Activated T-cell treated with anti-CD3 and anti-CD28 coated beads, Interleukin-2, amount 50 U/mL, for 24 hours (primary cell): ENCODE measurements around the gene AQP9.

Experiments used
- DNase-seq: peaks from one replicate; pipeline ENCODE4 v3.0.0-alpha.2; 2020
- H3K27ac Mint-ChIP-seq: 2 replicates; pipeline ENCODE4 v1.8.0; 2020; ENCODE audit warnings: mild to moderate bottlenecking, mixed read lengths
- H3K27me3 Mint-ChIP-seq: 2 replicates; pipeline ENCODE4 v1.8.0; 2020; ENCODE audit warnings: mixed read lengths
- H3K36me3 Mint-ChIP-seq: 2 replicates; pipeline ENCODE4 v1.8.0; 2020; ENCODE audit warnings: low read depth, mixed read lengths
- H3K4me1 Mint-ChIP-seq: 2 replicates; pipeline ENCODE4 v1.8.0; 2020; ENCODE audit warnings: low read depth, mixed read lengths
- H3K4me3 Mint-ChIP-seq: 2 replicates; pipeline ENCODE4 v1.8.0; 2020; ENCODE audit warnings: mild to moderate bottlenecking, moderate library complexity, mixed read lengths
- H3K9me3 Mint-ChIP-seq: 2 replicates; pipeline ENCODE4 v1.8.0; 2020; ENCODE audit warnings: mixed read lengths

Gene AQP9

DNA sequence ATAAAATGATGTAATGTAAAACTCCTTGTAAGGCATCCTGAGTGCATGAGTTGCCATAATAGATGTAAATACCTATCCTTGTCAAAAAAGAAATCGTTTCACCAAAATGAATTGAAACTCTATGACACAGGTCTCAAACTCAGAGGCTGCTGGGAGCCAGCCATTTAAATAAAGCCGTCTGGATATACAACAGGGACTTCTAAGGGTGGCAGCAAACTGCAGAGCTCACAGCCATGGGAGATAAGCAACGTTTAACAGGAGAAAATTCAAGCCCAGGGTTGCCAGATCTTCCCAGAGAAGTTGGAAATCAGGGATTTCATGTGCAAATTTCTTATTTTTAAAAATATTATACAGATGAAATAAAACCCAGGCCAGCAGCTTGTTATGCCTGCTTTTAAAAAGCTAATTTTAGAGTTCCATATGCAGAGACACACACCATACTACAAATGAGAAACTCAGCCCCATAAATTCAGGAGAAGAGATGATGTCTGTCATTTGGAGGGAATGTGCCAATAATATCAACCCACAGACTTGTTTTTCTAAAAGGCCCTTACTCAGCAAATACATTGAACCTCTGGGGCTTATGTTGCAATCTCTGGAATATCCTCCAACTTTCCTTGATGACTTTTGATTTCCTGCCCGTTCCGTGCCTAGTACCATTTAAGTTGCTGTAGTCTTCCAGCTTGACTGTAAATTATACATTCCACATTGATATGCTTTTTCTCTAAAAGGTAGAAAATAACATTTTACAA lies 75.6 kb downstream of the AQP9 start:
- Mint-ChIP-seq H3K27me3 (peaks cover 2% of the 10 kb centered on the region), H3K4me3 (no peak overlapping the region), H3K27ac (no peak overlapping the region), H3K4me1 (no peaks in the 10 kb centered on the region), H3K36me3 (no peaks in the 10 kb centered on the region), H3K9me3 (no peaks in the 10 kb centered on the region)
- DNase-seq = no peak

DNA sequence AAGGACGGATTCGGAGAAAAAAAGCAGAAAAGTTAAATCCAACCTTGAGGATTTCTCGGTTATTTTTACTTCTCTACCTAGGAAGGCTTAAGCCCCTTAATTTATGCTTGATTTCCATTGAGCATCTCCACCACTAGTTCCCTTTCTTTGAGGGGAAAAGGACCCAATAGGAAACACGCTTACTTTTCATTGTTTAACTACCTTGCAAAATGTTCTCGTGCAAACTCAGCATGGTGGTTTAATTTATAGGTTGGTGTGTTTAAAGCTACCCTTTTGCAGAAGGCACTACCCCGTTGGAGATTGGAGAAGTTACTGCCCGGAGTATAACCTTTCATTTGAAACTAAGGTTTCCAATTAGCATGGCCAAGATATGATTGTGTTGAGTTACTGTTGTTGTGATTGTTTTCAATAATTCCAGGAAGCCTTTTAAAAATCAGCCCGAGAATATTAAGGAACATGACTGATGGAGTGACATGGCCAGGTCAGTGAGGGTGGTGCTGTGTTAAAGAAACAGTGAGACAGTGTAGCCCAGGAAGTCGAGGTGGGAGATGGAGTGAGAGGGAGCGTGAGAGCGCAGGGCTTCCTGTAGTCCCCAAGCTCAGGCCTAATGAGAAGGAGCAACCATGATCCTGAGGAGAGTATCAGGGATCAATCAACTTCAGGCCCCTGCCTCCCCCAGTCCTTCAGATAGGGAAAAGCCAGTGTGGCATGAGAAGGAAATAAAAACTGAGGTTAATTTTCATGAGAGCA lies 76.6 kb downstream of the AQP9 start:
- peaks cover 2% of the 10 kb centered on the region for H3K27me3 Mint-ChIP-seq

DNA sequence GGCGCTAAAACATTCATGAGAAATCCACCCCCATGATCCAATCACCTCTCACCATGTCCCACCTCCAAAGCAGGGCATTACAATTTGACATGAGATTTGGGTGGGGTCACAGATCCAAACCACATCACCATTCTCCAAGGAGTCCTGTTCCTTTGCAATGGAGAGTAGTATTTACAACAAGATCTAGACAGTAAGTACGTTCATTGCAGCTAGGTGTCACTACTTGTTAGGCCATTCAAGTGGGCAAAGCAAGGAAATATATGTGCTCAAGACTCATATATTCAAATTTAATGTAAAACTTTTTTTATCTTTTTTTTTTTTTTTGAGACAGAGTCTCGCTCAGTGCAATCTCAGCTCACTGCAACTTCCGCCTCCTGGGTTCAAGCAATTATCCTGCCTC lies 79.3 kb downstream of the AQP9 start:
- no peak overlapping the region for H3K4me3 Mint-ChIP-seq
- no peak for DNase-seq
- H3K9me3 Mint-ChIP-seq = no peaks in the 10 kb centered on the region
- no peak overlapping the region for H3K27ac Mint-ChIP-seq
- peaks cover 2% of the 10 kb centered on the region for H3K27me3 Mint-ChIP-seq
- H3K36me3 Mint-ChIP-seq = no peaks in the 10 kb centered on the region
- H3K4me1 Mint-ChIP-seq = no peaks in the 10 kb centered on the region

More for the DNA sequence above, 76.6 kb downstream of the AQP9 start:
- no peaks in the 10 kb centered on the region for H3K36me3 Mint-ChIP-seq
- DNase-seq = no peak
- no peak overlapping the region for H3K27ac Mint-ChIP-seq
- no peaks in the 10 kb centered on the region for H3K4me1 Mint-ChIP-seq
- H3K4me3 Mint-ChIP-seq = no peak overlapping the region
- no peaks in the 10 kb centered on the region for H3K9me3 Mint-ChIP-seq

DNA sequence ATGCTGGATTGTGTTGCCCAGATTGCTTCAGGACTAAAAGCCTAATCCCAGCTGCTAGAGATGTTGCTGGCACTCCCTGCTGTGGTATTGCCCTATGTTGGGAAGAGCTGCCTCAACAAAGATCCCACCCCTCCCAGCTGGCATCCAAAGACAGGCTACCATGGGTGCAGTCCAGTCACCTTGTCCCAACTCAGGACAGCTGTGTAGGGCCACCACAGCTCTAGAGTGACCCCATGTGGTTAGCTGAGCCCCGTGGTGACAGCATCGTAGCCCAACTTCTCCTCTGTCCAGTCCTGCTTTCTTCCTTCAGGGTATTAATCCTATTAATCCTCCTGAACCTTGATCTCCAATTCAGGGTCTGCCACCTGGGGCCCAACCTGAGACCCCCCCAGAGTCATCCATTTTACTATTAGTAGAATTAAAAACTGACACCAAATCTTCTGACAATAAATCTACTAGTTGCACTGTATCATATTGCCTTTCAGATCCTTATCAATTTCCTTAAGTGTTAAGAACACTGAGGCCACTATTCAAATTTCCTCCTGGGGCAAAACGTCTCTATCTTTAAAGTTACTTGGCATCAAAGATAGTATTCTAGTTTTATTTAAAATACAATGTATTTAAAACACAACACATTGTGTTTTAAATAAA lies 83.5 kb downstream of the AQP9 start:
- Mint-ChIP-seq H3K27ac (no peak overlapping the region), H3K36me3 (no peaks in the 10 kb centered on the region), H3K27me3 (peaks cover 2% of the 10 kb centered on the region), H3K4me3 (no peak overlapping the region), H3K4me1 (no peaks in the 10 kb centered on the region), H3K9me3 (no peaks in the 10 kb centered on the region)
- no peak for DNase-seq

DNA sequence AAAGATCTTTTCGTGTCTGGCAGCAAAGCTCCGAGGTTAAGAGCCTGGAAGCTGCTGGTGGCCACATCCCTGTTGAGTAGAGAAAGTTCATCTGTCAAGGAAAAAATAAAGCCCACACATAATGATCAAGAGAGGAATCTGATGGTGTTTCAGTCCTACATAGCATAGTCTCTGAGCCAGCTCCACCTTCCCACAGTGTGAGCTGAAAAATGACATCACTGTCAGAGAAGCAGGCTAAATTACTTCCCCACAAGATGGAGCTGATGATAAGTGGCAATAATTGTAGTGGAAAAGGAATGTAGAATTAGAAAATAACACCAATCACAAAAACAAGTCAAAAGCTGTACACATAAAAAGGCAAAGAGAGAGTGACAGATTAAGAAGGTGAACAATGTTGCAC lies 84.5 kb downstream of the AQP9 start:
- H3K27me3 Mint-ChIP-seq = no peaks in the 10 kb centered on the region
- H3K36me3 Mint-ChIP-seq = no peaks in the 10 kb centered on the region
- DNase-seq = no peak
- H3K4me3 Mint-ChIP-seq = no peak overlapping the region
- H3K9me3 Mint-ChIP-seq = no peaks in the 10 kb centered on the region
- no peak overlapping the region for H3K27ac Mint-ChIP-seq
- no peaks in the 10 kb centered on the region for H3K4me1 Mint-ChIP-seq

DNA sequence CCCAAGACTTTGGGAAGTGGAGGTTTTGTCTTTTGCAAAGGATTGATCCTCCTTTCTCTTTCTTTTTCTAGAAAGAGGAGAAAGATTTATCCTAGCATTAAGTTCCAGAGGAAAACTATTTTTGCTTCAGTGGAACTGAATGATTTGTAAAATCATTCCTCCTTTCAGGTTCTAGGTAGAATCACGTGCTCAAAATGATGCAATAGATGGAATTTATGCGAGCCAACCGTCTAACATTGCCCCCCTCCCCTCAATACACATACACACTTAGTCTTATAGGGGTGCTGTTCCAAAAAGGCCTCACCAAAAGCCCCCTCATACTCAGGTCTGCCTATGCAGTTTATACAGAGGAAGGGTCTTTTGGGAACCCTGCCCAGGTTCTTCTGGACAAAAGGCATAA lies 85.3 kb downstream of the AQP9 start:
- DNase-seq = no peak
- Mint-ChIP-seq H3K4me1 (peaks cover under 1% of the 10 kb centered on the region), H3K27ac (no peak overlapping the region), H3K9me3 (no peaks in the 10 kb centered on the region), H3K36me3 (no peaks in the 10 kb centered on the region), H3K27me3 (no peaks in the 10 kb centered on the region), H3K4me3 (no peak overlapping the region)

DNA sequence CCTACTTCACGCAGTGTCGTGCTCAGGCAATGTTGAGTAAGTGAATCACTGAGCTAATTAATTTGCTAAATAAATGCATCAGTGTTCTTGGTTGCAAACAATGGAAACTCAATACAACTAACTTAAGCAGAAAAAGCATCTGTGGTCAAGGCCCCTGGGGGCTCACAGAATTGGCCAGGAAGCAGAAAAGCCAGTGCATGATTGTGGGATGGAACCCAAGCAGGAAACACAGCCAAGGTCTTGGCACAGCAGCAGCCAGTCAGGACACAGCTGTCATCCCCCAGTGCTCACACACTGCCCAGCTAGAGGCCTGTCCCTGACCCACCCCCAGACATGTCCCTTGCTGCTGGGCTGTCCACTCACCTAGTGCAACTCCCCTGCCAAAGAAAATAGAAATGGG lies 85.9 kb downstream of the AQP9 start:
- no peaks in the 10 kb centered on the region for H3K36me3 Mint-ChIP-seq
- peaks cover 3% of the 10 kb centered on the region for H3K27me3 Mint-ChIP-seq
- no peak overlapping the region for H3K4me3 Mint-ChIP-seq
- peaks cover 7% of the 10 kb centered on the region for H3K4me1 Mint-ChIP-seq
- no peaks in the 10 kb centered on the region for H3K9me3 Mint-ChIP-seq
- no peak overlapping the region for H3K27ac Mint-ChIP-seq
- DNase-seq = no peak

DNA sequence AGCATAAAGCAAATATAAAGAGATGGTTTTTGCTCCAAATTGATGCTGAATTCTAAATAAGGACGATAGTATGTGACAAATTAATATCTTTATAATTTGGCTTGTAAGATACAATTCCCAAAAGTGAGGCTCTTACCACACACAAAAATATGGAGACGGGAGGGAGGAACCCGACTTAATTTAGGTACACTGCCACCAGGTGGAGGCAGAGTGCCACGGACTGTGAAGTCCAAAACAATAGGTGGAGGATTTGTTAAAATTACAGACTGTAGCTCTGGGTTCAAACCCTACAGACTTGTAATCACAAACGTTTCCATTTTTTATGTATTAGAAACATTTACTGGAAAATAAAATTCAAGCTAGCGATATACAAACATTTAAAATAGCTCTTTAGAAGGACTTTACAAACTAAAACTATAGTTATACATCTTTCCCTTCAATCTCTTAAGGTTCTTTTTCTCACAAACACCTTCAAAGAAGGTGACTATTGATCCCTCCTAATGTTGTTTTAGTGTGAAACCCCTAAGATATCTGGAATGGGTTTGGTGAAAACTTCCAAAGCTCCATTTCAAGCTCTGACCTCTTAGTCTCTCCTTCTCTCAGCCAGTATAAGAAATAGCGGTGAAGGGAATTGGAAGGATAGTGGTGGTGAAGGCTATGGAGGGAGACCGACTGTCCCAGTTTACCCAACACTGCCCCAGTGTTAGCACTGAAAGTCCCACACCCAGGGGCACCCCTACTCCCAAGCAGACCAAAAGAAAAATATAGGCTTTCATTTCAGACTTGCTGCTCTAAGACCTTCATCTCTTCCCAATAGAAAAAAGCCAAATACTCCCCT lies 89.7 kb downstream of the AQP9 start:
- peak; percentile 76 for DNase-seq
- Mint-ChIP-seq H3K9me3 (no peaks in the 10 kb centered on the region), H3K4me1 (peaks cover 11% of the 10 kb centered on the region), H3K27ac (no peak overlapping the region), H3K36me3 (no peaks in the 10 kb centered on the region), H3K27me3 (peaks cover 9% of the 10 kb centered on the region), H3K4me3 (no peak overlapping the region)

DNA sequence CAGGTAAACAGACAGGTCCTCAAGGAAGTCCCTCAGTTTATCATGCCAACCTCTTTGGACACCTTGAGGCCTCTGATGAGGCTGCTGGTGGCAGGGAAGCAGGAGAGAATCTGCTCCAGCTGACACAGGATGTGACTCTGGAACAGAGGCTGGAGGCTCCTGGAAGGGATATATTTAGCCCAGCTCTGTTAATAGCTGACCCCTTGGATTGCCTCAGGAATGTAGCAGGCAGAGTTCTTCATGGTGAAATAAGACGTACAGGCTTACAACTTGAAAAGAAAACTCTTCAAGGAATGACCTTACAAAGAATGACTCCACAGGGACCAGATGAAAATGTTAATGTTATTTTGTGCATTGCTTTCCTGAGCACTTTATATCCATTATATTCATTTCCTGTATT lies 90.5 kb downstream of the AQP9 start:
- no peak overlapping the region for H3K27ac Mint-ChIP-seq
- no peak for DNase-seq

DNA sequence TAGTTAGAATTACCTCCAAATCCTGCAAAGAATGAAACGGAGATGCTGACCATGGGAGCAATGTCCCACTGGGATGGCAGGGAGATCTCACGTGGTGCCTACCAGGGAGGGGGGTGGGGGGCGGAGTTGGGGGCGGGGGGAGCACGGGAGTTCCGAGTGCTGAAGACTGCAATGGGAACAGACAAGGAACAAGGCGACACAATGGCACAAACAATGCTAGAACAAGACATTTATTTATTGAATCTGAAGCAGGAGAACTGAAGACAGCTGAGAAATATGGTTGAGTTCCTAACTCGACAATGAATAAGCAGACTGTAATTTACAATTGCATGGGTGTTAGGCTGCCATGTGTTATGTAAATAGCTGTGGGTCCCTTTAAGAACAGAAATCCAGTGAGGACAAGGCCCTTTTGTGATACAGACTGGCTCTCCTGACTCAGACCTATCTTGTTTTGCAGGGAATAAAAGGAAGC lies 91.2 kb downstream of the AQP9 start:
- DNase-seq = no peak
- Mint-ChIP-seq H3K9me3 (no peaks in the 10 kb centered on the region), H3K27ac (no peak overlapping the region), H3K4me1 (peaks cover 11% of the 10 kb centered on the region), H3K27me3 (peaks cover 9% of the 10 kb centered on the region), H3K36me3 (no peaks in the 10 kb centered on the region), H3K4me3 (no peak overlapping the region)

More for the DNA sequence above, 90.5 kb downstream of the AQP9 start:
- Mint-ChIP-seq H3K27me3 (peaks cover 9% of the 10 kb centered on the region), H3K9me3 (no peaks in the 10 kb centered on the region), H3K36me3 (no peaks in the 10 kb centered on the region), H3K4me1 (peaks cover 11% of the 10 kb centered on the region), H3K4me3 (no peak overlapping the region)

DNA sequence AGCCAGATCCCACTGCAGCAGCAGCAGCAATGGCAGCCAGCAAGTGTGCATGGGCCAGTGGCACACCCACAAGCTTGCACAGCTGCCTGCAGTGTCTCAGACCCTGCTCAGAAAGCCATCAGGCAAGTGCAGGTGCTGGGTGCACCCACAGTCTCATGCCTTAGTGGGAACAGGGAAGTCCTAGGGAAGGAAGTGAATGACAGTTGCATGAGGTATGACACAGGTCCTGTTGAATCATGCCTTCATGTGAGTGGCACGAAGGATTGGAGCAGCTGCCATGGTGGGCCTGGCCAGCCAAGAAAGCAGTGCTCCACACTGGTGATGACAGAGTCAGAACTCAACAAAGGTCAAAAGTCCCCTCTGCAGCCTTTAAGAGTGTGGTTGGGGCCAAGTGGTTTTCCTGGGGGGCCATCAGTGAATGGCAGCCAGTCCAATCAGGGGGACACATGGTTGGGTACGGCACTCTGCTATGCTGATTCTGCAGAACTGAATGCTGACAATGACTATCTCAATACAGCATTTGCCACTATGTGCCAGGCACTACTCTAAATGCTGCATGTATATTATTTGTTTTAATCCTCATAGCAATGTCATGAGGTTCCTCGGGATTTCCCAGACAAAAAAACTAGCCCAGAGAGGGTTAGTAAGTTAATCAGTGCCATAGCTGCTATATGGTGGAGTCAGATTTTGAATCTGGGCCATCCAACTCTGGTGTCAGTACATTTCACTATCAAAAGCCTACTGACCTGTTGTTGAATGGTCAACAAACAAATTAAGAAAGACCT lies 94.3 kb downstream of the AQP9 start:
- DNase-seq = no peak
- H3K27me3 Mint-ChIP-seq = peaks cover 9% of the 10 kb centered on the region

DNA sequence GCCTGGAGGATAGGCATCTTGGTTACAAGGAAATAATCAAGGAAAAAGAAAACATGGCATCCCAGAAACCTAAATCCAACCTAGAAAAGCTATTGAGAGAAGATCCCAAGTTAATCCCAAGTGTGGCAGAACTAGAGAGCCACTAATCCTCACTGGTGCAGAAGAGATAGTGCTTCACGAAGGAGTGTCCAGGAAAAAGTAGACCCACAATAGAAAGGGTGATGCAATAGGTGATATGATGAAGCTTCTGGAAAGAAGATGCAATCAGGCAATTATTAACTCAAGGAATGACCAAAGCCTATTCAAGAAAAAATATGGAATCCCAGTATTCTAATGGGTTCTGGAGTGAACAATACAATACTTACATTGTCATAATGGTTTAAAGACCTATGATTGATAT lies 95.2 kb downstream of the AQP9 start:
- DNase-seq = no peak
- Mint-ChIP-seq H3K27me3 (peaks cover 9% of the 10 kb centered on the region), H3K27ac (no peak overlapping the region), H3K4me3 (no peak overlapping the region), H3K4me1 (peaks cover 11% of the 10 kb centered on the region), H3K9me3 (no peaks in the 10 kb centered on the region), H3K36me3 (no peaks in the 10 kb centered on the region)

More for the DNA sequence above, 94.3 kb downstream of the AQP9 start:
- Mint-ChIP-seq H3K9me3 (no peaks in the 10 kb centered on the region), H3K27ac (no peak overlapping the region), H3K4me1 (peaks cover 11% of the 10 kb centered on the region), H3K36me3 (no peaks in the 10 kb centered on the region), H3K4me3 (no peak overlapping the region)
